ENCODE measurements around the gene ANXA6. TPM values are rescaled to one million over a fixed set of nuclear protein-coding genes. Genes with fewer than 3 reads are reported as not detected.

Gene ANXA6
- total RNA-seq, 1 experiment from 2014 or later: 98.7 TPM

GRCh38 chr5:151062405-151063141, 95.0 kb downstream of the ANXA6 start:
- no peak overlapping the region for H2BK20ac ChIP-seq (ENCODE audit: low read depth, low read length, poor library complexity, severe bottlenecking)
- H2BK120ac ChIP-seq (ENCODE audit: low read depth, low read length, poor library complexity, severe bottlenecking): no peak overlapping the region
- TF ChIP-seq, protein P1, sequence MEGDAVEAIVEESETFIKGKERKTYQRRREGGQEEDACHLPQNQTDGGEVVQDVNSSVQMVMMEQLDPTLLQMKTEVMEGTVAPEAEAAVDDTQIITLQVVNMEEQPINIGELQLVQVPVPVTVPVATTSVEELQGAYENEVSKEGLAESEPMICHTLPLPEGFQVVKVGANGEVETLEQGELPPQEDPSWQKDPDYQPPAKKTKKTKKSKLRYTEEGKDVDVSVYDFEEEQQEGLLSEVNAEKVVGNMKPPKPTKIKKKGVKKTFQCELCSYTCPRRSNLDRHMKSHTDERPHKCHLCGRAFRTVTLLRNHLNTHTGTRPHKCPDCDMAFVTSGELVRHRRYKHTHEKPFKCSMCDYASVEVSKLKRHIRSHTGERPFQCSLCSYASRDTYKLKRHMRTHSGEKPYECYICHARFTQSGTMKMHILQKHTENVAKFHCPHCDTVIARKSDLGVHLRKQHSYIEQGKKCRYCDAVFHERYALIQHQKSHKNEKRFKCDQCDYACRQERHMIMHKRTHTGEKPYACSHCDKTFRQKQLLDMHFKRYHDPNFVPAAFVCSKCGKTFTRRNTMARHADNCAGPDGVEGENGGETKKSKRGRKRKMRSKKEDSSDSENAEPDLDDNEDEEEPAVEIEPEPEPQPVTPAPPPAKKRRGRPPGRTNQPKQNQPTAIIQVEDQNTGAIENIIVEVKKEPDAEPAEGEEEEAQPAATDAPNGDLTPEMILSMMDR (conservative IDR thresholded peaks at IDR 0.05): no peak
- Mint-ChIP-seq H3K4me3 (no peak overlapping the region), H3K9me3 (no peaks in the 10 kb centered on the region), H3K27me3 (ENCODE audit: low read depth) (no peaks in the 10 kb centered on the region), H3K27ac (0 out of 7 replicates have a peak overlapping the region, but pooled peaks of 1 of the 3 experiments have one; percentile 84), H3K4me1 (peaks cover 12% of the 10 kb centered on the region in 2 experiments), H3K36me3 (ENCODE audit: insufficient read depth in 1 of 3, low read depth in 3 of 3) (peaks cover 3 to 34% (median 20%) of the 10 kb centered on the region in 3 experiments)
- H3K4ac ChIP-seq (ENCODE audit: low read depth, low read length): no peak overlapping the region
- H4K5ac ChIP-seq (ENCODE audit: insufficient read length, low read depth, low read length): no peak overlapping the region
- H3K56ac ChIP-seq (ENCODE audit: insufficient read length, low read depth, low read length): no peak overlapping the region
- H2BK5ac ChIP-seq (ENCODE audit: insufficient read length, low read length): no peak overlapping the region
- no peak overlapping the region for H2AFZ ChIP-seq (ENCODE audit: low read length)
- no peak overlapping the region for H3K14ac ChIP-seq (ENCODE audit: insufficient read depth, low read length)
- H3K4me2 ChIP-seq (ENCODE audit: insufficient read depth, insufficient read length, low read length): no peak overlapping the region
- no peak overlapping the region for H3K23ac ChIP-seq (ENCODE audit: insufficient read length, low read depth, low read length)
- no peaks in the 10 kb centered on the region for H3K79me2 ChIP-seq (ENCODE audit: insufficient read depth, low read length)
- H4K91ac ChIP-seq (ENCODE audit: insufficient read length, low read depth, low read length): no peak overlapping the region
- H3K9me3 ChIP-seq (ENCODE audit: control insufficient read depth, low read depth, low read length): no peaks in the 10 kb centered on the region
- H2BK15ac ChIP-seq (ENCODE audit: low read depth, low read length): no peak overlapping the region
- H3K27ac ChIP-seq (ENCODE audit: insufficient read length, low read depth, low read length): no peak overlapping the region
- H4K8ac ChIP-seq (replicated peaks; ENCODE audit: insufficient read length, low read depth, low read length): no peak overlapping the region
- no peaks in the 10 kb centered on the region for H3K23me2 ChIP-seq (ENCODE audit: insufficient read length, low read depth, low read length, poor library complexity, severe bottlenecking)
- H4K20me1 ChIP-seq (ENCODE audit: control insufficient read depth, insufficient read depth, insufficient read length): no peaks in the 10 kb centered on the region
- H2AK5ac ChIP-seq (ENCODE audit: insufficient read length, low read length): no peak overlapping the region
- H3K18ac ChIP-seq (ENCODE audit: insufficient read length, low read depth, low read length): no peak overlapping the region
- H3K79me1 ChIP-seq (ENCODE audit: insufficient read depth, low read depth, low read length, poor library complexity, severe bottlenecking): no peaks in the 10 kb centered on the region
- DNase-seq: no peak
- no peaks in the 10 kb centered on the region for H3K27me3 ChIP-seq (ENCODE audit: insufficient read depth, low read length)
- no peak overlapping the region for H3K9ac ChIP-seq (ENCODE audit: extremely low read depth, insufficient read length, low read length)
- WGBS (ENCODE audit: extremely low coverage, insufficient read length, low lambda C conversion rate): no CpG with 5 or more reads among the region's 5 CpGs
- no peak overlapping the region for H2BK12ac ChIP-seq (ENCODE audit: insufficient read length, low read depth, low read length)
- no peak overlapping the region for H3T11ph ChIP-seq (ENCODE audit: low read length)
- H3K4me1 ChIP-seq (ENCODE audit: insufficient read depth, low read length): no peaks in the 10 kb centered on the region
